NB4 (cell line): ENCODE measurements around the gene KCNIP4.

ENCODE experiments used
- MYC ChIP-seq: IDR thresholded peaks from 2 replicates; pipeline ENCODE4 v1.6.1; 2011; ENCODE audit warnings: low read depth, low read length
- POLR2A ChIP-seq: IDR thresholded peaks from 2 replicates; pipeline ENCODE4 v1.6.1; 2011; ENCODE audit warnings: mild to moderate bottlenecking; ENCODE audit not compliant: insufficient read length; ENCODE audit errors: extremely low read depth
- TF ChIP-seq, protein P1 (sequence below): IDR thresholded peaks from one replicate; pipeline ENCODE4 v1.5.1; 2012; ENCODE audit warnings: low read depth, low read length
- TF ChIP-seq, protein P2 (sequence below): IDR thresholded peaks from 2 replicates; pipeline ENCODE4 v1.6.1; 2011; ENCODE audit warnings: low read depth, low read length

- TF ChIP-seq, protein P1, sequence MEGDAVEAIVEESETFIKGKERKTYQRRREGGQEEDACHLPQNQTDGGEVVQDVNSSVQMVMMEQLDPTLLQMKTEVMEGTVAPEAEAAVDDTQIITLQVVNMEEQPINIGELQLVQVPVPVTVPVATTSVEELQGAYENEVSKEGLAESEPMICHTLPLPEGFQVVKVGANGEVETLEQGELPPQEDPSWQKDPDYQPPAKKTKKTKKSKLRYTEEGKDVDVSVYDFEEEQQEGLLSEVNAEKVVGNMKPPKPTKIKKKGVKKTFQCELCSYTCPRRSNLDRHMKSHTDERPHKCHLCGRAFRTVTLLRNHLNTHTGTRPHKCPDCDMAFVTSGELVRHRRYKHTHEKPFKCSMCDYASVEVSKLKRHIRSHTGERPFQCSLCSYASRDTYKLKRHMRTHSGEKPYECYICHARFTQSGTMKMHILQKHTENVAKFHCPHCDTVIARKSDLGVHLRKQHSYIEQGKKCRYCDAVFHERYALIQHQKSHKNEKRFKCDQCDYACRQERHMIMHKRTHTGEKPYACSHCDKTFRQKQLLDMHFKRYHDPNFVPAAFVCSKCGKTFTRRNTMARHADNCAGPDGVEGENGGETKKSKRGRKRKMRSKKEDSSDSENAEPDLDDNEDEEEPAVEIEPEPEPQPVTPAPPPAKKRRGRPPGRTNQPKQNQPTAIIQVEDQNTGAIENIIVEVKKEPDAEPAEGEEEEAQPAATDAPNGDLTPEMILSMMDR = no peak
- no peak for TF ChIP-seq POLR2A
- no peak for TF ChIP-seq MYC
- TF ChIP-seq, protein P2, sequence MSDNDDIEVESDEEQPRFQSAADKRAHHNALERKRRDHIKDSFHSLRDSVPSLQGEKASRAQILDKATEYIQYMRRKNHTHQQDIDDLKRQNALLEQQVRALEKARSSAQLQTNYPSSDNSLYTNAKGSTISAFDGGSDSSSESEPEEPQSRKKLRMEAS = no peak
Observed at GRCh38 chr4:21722157-21722839, 226.3 kb downstream of the KCNIP4 start.
